ENCODE measurements around the gene WDFY2.

Gene WDFY2

DNA sequence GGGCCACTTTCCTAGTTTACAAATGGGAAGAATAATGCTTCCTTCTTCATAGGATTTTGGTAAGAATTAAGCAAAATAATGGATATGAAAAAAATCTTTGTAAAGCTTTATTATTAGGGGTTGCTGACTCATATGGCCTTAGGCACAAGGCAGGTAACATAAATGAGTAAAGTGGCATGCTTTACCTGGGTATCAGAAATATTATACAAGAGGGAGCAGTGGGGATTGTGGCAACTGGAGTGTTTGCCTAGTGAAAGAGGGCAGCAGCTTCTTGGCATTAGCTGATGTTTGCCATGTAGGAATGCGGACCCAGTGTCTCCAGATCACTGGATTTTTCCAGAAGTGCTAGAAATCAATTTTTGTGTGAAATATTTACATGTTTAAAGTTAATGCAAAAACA lies 19.5 kb downstream of the WDFY2 start:
- DNase-seq: no peak

DNA sequence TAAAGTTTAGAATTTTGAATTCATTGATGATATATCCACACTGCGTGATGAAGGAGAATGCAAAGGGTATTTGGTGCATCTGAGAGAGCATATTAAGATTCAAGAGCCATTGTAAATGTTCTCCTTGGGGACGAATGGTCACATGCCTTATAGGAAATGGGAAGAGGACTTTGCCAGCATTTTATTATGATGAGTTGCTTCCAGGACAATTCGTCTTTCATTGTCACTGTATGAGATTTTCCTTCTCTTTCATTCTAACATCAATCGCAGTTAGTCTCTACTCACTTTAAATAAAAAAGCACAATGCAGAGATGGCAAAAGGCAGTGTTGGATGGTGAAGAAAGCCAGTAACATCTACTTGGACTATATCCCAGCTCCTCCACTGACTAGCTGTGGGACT lies 21.4 kb downstream of the WDFY2 start:
- DNase-seq: no peak

DNA sequence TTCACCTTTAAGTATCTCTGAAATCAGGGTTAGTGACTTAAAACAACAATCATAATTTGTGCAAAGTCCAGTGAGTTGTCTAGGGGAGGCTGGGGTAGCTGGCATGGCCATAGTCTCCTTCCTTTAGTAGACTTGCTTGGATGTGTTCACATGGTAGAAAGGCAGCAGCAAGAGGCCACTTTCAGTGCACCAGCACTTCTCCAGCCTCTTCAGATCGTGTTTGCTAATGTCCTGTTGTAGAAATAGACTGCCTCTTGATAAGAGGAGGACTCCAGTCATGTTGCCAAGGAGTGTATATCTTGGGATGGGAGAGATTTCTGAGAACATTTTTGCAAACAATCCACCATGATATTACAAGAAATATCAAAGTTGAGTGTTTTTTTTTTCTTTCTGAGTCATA lies 22.9 kb downstream of the WDFY2 start:
- DNase-seq: no peak

DNA sequence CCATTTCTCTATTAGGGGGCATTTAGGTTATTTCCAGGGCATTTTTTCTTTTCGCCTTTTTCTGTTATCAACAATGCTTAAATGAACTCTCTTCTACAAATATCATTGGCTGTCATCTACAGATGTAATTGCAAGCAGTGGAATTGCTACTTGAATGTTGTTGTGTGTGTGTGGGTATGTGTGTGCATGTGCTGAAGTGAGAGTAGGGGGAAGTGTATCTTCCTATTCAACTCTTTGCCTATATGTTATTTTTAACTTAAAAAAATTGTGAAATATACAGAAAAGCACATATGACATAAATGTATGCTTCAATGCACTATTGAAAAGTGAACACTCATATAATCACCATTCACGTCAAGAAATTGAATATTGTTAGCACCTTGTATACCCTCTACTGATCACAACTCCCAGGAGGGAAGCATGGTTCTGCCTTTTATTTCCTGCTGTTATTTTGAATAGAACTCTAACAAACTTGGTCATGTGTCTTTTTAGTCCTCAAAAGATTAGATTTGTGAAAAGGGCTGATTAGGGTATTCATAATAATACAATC lies 24.7 kb downstream of the WDFY2 start:
- no peak for DNase-seq

DNA sequence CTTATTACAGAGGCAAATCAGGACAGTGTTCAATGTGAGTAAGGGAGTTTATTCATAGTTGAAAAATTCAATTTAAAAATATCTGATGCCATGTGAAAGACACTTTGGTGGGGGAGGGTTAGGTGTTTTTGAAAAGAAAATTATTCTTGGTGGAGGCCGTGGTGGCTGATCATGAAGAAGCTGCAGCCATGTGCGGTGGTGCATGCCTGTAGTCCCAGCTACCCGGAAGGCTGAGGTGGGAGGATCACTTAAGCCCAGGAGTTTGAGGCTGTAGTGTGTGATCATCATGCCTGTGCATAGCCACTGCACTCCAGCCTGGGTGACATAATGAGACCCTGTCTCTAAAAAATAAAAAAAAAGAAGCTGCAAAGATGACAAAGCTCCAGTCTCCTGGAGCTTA lies 28.6 kb downstream of the WDFY2 start:
- DNase-seq: no peak

DNA sequence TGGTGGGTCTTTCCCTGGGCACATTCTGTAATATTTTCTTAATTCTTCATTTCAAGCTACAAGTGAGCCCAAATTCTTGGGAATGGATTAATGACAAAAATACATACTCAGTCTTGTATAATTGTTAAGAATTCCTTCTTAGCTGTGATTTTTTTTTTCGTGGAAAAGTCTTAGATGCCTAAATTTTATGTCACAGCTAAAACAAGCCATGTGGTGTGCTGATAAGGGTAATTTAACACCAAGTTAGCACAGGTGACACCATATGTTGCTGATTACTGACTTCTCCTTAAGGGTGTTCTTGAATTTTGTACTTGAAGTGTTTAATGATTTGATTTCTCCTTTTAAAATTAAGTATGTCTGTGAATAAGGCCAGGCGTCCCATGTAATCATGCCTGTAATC lies 29.3 kb downstream of the WDFY2 start:
- no peak for DNase-seq

DNA sequence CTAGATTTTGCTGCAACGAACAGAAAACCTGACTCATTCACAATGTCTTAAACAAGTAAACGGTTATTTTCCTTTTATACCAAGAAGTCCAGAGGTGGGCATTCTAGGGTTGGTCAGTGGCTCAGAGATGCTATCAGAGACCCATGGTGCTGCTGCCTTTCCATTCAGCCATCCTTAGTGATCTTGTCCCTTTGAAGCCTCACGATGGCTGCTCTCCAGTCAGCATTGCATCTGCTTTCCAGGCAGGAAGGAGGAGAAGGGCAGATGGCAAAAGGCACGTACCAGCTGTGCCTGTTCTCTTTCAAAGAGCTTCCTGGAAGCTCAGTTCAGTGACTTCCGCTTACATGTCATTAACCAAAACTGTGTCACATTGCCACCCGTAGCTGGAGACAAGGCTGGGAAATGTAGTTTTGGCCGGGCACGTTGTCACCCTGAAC lies 30.1 kb downstream of the WDFY2 start:
- DNase-seq: peak; percentile 36

DNA sequence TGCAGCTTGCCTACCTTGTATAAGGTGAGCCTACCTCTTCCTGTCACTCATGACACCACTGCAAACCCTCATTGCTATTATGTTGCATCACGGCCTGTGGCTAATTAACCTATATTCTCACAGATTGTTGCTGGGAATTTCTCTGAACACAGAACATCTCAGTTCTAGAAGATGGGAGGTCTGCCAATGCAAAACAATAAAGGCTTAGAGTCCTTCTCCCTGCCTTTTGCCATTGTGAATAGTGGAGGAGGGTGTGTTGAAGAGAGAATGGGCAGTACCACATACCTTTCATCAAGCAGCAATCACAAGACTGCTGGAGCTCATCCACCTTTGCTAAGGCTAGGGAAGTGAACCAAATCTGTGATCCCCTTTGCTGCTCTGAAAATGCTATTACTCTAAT lies 34.4 kb downstream of the WDFY2 start:
- DNase-seq: no peak

DNA sequence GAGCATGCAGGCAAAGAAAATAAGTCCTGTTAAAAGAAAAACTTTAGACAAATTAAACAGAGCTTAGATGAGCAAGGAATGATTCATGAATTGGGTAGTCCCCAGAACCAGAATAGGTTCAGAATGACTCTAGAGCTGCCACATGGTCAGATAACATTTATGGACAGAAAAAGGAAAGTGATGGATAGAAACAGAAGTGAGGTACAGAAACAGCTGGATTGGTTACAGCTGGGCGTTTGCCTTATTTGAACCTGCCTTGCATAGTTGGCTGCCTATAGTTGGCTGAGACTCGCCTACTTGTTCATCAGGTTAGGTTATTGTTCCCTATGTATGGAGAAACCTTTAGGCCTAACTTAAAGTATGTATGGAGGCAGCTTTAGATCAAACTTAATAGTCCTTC lies 35.4 kb downstream of the WDFY2 start:
- no peak for DNase-seq

DNA sequence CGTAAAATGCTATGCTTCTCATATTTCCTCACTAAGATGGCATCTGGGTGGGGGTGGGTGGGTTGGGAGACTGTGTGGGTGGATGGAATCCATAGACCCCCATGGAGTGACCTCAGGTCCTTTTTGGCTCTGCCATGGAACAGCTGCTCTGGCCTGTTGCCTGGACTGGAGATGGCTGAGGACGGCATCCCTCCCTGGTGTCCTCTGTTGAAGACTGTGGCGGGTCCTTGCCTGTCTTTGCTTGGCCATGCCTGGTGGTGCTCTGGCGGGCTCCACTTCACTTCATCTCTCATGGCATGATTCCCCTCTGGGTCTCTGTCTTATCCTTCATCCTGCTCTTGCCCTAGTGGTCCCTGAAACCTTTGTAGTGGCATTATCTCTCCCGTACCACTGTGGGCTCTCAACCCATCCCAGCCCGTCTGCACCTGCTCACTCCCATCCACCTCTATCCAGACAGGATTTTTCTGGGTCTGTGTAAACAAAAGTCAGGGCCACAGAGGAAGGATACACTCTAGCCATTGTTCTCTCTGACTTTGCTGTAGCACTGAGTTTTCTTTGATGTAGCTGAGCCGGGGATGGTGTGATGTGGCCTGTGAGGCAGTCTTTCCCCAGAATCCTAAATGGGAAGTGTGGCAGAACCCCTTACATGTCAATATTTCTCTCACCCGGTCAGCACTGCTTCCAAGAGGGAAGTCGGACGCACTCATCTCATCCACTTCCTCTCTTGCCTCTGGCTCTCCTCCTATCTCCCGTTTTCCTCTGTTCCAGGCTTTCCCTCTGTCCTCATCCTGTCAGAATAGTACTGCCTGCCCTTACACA lies 36.1 kb downstream of the WDFY2 start:
- DNase-seq: peak; percentile 48

DNA sequence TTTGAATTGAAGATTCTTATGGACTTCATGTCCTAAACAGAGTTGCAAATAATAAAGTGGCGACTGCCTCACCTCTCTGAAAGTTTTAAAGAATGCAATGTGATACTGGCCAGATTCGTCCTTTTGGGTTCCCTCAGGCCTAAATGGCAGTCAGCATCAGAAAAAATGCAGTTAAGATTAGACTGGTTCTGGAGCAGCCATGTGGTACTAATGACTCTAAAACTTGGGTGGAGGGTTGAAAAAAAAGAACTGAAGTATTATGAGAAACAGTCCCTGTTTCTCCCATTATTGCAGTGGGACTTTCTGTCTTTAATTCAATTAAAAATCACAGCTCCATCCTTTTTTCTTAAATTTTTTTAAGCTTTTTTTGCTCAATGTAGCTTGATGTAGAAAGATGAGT lies 37.3 kb downstream of the WDFY2 start:
- no peak for DNase-seq

DNA sequence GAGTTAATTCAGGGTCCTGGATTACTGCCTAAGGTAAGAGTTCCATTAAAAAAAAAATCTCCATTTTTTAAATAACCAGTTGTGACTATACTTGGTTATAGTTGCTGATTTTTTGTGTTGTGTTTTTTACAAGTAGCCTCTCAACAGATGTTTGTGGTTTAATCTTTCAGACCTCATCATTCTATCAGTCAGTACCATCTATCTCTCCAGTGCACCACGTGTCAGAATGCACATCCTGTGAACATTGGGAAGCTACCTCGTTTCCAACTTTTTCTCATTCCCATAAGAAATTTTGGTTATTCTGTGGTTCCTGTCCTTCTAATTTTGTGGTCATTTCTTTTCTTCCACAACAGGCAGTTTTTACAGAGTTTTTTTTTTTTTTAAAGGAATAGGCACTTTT lies 39.2 kb downstream of the WDFY2 start:
- DNase-seq: no peak

DNA sequence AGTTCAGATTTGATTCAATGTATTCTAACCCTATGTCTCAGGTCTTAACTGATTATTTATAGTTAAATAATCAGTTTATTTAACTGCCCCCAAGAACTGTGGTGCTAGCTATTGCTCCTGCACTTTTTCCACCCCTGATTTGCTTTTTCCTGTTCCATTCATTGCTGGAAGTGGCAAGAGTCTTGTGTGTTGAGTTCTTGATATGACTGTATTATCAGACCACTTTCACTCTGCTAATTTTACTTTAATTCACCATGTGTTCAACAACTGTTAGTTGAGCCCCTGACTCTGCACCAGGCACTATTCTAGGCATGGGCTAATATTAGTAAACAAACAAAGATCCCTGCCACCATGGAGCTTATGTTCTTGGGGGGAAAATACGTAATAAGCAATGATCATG lies 39.9 kb downstream of the WDFY2 start:
- DNase-seq: no peak

DNA sequence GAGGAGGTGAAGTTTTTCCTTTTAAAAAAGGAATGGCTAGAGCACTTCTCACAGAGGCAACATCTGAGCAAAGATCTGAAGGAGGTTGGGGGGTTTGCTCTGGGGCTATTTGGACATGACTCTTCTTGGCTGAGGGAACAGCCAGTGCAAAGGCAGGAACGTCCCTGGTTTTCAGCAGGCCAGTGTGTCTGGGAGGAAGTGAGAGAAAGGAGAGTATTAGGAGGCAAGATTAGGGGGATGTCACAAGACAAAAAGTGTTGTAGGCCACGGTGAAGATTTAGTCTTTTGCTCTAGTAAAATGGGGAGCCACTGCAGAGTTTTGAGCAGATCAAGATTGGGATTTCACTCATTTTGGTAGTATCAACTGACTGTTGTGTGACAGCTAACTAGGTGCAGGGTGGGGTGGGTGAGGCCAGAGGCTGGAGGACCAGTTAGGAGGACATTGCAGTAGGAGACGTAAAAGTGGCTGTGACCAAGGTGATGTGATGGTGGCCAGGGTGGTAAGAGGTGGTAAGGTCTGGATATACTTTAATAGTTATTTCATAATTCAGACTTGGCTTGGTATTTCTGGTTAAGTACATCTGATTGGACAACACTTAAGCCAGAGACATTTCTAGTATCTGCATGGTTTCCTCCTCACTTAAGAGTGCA lies 40.6 kb downstream of the WDFY2 start:
- no peak for DNase-seq

DNA sequence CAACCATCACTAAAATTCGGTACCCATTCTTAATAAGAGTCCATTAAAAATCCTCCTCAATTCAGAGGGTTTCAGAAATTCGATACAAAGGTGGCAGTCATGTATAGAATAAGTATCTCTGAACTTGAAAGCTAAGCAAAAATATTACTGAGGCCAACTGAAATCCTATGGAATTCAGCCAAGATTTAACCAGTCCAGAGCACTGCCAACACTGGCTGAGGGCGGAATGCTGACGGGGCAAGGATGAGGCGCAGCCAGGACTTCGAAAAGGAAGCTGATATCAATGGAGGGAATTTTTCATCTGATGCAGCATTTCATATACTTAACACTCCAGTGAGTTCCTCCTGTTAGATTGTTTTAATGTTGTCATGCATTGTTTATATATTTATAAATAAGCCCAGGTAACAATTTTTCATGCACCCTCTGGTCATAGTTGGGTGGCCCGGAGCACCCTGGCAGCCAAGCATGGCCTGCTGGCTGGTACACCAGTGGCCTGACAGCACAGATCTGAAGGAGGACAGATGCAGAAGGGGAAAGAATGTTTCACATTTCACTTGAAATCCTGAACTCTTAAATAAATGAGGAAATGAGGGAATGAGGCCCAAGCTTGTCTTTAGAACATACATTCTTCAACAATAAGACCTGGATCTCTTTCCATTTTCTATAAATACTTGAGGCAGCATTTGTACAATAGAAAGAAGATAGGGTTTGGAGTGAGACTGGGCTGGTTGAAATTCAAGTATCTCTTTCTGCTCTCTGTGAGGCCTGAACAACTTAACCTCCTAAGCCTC lies 41.5 kb downstream of the WDFY2 start:
- no peak for DNase-seq

DNA sequence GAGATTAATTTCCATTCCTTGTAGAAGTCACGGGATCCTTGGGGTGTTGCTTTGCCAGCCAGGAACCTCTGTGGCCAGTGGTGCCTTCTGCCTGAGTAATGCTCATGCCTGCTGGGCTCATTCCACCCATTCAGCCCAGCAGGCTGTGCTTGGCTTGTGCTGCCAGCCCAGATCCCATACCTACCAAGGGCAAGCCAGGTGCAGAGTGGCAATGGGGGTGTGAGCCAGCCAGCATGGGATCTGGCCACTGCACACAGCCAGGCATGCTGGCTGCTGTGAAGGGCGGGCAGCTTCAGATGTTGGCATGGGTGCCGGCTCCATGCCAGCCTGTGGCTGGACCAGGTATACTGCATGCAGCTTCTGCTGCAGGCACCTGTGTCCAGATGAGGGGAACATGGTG lies 42.5 kb downstream of the WDFY2 start:
- DNase-seq: no peak

DNA sequence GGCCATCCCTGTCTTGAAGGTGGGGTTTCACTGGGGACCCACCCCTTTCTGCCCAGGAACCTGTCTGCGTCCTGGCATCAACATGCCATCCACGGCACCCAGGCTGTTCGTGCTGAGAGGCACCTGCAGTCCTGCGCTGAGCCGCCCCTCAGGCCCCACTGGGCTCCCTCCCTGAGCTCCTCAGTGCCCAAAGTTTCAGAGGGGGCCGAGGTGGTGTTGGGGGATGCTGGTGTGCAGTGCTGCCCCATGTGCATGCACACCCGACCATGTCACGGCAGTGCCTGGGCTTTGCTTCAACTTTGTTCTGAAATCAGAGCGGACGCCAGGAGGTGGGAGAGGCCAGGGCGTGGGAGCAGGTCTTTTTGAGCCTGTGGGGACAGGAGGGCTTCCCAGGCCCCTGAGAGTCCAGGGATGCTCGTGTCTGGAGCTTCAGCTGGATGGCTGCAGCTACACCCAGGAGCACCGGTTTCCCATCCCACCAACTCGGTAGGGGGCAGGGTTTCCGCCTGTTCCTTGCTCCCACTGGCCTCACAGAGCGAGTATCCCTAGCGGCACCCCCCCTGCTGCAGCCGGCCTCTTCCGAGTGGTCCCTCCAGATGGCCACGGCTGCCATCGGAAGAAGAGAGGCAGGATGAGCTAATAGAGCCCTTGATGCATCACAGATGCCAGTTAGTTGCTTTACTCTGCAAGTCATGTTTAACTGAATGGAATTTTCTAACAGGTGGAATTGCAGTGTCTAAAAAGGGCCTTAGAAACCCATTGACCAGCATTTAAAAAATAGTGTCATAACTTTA lies 44.0 kb downstream of the WDFY2 start:
- DNase-seq: no peak

DNA sequence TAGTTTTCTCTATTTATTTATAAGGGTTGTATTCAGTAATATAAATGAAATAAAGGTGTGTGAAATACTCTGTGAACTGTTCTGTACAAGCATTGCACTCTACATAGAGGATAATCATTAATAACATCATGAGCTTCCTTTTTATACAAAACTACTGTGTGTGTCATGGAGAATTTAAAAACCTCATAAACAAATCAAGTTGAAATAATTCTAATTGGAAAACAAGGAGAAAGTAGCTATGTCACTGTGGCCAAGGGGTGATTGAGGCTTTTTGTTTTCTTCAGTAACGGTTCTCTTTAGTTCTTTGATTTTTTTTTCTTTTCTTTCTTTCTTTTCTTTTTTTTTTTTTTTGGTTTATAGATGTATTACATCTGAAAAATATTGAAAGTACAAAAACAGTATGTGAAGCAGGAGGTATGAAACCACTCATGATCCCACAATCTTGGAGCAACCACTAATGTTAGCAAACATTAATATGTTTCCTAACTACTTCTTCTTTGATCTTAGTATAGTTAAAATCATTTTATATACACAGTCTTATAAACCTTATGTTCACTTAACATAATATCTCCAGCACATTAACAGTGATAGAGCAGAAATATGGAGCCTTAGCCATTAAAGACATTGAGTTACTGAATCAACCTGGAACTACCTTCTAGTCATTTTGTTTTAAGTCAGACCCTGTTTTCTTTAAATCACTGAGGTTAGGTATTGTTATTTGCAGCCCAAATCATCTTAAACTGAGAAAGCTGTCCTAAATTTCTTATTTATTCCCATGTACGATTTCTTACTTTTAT lies 45.4 kb downstream of the WDFY2 start:
- DNase-seq: no peak

DNA sequence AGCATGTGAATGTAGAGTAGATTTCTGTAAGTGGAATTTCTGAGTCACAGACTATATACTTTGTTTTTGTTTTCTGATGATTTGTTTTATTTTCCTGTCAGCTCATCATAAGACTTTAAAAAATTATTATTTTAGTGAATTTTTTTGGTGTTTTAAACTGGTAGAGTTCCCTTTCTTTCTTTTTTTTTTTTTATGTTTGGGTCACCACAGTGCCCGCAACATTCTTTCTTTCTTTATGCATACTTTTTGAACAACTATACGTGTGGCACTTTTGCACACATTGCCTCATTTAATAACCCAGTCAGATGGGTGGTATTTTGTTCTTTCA lies 46.0 kb downstream of the WDFY2 start:
- no peak for DNase-seq

DNA sequence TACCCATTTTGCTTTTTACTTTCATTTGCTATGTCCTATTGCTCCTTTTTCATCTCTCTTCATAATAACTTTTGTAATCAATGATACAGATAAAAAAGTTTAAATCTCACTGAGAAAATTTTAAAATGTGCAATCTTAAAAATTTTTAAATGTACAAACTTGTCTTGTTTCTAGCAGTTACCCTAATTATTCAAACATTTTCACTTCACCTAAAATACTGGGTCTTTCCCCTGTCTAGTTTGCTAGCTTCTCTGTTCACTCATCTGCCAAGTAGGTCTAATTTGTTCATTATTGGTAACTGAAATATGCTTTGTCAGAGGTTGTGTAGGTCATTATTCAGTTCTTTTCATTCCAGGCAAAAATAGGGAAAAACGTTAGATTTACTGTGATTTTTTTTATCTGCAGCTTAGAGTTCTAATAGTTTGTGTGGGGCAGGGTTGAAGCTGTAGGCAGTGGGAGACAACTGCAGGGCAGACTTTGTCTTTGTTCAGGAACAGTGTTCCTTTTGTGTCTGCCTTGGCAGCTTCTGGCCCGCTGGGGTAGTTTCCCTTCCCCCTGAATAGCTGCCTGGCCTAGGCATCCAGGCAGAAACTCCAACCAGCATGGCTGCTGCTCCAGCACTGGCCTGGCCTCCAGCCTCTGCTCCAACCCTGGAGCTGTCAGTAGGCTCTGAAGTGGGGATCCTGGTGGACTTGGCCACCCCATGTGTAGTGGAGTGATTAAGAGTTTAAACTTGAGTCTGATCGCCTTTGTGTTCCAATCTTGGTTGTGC lies 48.5 kb downstream of the WDFY2 start:
- no peak for DNase-seq

Measured in NCI-H510A treated with DMSO at 0.1 percent for 48 hours (cell line).